Globus pallidus (tissue), 1 donor: ENCODE measurements around the gene MUCL3.
"Not testable (repeated sequence)": the region's sequence is repeated elsewhere in the genome, so short reads cannot be mapped to it uniquely, and the experiment has no call there.

Source experiments
- DNase-seq: peaks from one replicate; pipeline ENCODE4 v3.0.0-alpha.2; 2015; ENCODE audit warnings: low spot score

The MUCL3 gene

DNA sequence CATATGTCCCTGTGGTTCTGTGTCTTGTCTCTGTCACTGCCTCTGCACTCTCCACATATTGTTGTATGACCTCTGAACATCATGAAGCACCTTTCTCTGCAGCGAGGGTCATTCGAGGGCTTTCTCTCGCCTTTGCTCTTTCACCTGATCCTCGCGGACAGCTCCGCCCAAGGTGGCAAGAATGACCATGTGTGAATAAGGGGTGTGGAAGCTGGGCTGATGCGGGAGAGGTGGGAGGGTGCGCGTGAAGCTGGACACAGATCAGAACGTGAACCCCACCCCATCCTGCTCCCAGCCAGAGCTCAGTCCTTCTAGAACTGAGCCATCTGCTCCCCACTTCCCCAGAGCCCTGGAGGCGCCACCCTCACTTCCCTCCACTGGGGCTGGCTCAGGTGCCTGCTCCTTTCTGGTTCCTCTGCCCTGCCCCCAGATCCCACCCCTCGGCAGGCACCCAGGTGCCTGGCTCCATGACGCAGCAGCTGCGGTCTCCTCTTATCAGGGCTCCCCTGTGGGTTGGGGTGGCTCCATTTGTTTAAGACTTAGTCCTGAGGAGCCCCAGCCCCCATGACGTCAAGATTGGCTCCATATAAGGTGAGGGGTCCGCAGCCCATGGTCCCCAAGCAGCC is at the start of gene MUCL3:
Gene MUCL3, plus strand, starts transcription at position 613 of the 626 bp plus-strand sequence. CDS start 27 bp downstream, outside the sequence.
- DNase-seq = no peak

- no peak for DNase-seq
These were observed 49.4 kb upstream of the MUCL3 start for GRCh38 chr6:30891450-30891723.

DNA sequence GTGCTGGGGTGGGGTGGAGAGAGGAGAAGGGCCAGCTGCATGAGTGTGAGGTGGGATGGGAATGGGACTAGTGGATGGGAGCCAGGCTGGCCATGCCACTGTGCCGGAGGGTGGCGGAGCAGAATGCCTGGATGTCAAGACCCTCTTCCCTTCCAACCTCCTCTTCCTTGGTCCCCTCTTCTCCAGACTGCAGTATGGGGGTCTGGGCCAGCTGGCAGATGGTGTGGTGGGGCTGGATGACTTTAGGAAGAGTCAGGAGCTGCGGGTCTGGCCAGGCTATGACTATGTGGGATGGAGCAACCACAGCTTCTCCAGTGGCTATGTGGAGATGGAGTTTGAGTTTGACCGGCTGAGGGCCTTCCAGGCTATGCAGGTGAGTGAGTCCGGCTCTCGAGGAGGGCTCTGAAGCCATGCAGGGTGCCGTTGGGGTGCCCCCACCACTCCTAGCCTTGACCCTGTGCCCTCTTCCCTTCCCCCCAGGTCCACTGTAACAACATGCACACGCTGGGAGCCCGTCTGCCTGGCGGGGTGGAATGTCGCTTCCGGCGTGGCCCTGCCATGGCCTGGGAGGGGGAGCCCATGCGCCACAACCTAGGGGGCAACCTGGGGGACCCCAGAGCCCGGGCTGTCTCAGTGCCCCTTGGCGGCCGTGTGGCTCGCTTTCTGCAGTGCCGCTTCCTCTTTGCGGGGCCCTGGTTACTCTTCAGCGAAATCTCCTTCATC is 48.8 kb upstream of the MUCL3 start:
- no peak for DNase-seq

GRCh38 chr6:30893001-30893591 is 47.7 kb upstream of the MUCL3 start:
- no peak for DNase-seq

GRCh38 chr6:30893666-30894065 is 47.1 kb upstream of the MUCL3 start:
- DNase-seq = no peak

DNA sequence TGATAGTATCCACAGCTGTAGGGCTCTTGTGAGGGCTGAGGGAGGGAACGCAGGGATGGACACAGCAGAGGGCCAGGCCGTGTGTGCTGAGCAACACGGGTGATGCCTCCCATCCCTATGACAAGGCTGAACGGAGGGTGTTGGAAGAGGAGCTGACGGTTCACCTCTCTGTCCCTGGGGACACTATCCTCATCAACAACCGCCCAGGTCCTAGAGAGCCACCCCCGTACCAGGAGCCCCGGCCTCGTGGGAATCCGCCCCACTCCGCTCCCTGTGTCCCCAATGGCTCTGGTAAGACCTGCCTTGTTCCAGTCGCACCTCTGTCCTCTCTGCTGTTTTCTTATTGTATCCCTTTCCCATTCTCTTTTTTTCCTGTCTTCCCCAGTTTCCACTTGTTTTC is 46.4 kb upstream of the MUCL3 start:
- no peak for DNase-seq

DNA sequence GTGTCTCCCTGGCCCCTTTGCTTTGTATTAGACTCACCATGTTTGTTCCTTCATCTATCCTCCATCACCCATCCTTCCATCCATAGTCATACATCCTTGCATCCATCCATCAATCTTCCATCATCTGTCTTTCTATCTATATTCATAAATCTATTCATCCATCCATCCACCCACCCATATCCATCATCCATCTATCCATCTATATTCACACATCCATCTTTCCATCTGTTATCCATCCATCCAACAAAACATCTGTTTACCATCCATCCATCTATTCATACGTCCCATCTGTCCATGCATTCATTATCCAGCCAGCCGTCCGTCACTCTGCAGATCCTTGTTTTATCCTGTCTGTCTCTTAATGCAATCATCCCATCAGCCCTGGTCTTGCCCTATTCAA is 45.8 kb upstream of the MUCL3 start:
- no peak for DNase-seq

DNA sequence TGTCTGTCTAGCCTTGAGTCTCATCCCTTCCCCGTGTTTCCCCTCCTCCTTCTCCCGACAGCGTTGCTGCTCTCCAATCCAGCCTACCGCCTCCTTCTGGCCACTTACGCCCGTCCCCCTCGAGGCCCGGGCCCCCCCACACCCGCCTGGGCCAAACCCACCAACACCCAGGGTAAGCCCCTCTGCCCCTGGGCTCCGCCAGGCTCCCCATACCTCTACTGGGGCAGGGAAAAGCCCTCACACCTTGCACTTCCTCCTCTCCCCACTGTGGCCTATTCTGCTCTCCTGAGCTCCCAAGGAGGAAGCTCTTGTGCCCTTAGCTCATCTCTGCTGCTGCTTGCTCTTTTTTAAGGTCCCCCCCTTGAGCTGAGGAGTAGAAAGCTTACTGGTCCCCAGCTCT is 45.4 kb upstream of the MUCL3 start:
- DNase-seq = no peak

DNA sequence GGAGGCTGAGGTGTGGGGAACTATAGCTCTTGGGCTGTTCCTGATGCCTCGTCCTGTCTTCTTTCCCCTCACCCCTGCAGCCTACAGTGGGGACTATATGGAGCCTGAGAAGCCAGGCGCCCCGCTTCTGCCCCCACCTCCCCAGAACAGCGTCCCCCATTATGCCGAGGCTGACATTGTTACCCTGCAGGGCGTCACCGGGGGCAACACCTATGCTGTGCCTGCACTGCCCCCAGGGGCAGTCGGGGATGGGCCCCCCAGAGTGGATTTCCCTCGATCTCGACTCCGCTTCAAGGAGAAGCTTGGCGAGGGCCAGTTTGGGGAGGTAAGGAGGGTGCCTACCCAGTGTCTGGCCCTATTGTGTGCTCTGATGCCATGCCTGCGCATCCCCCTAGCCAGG is 44.2 kb upstream of the MUCL3 start:
- DNase-seq = no peak

DNA sequence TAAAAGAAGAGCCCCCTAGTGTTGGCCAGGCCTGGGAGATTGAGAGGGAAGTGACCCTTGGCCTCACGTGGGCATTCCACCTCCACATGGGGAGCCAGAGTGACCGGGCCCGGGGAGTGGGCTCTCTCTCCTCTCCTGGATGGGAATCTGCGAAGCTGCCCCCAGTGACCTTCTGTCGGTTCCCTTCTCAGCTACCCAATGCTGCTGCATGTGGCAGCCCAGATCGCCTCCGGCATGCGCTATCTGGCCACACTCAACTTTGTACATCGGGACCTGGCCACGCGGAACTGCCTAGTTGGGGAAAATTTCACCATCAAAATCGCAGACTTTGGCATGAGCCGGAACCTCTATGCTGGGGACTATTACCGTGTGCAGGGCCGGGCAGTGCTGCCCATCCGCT is 42.9 kb upstream of the MUCL3 start:
- DNase-seq = no peak

- no peak for DNase-seq
These were observed 41.9 kb upstream of the MUCL3 start for GRCh38 chr6:30898750-30899360.

DNA sequence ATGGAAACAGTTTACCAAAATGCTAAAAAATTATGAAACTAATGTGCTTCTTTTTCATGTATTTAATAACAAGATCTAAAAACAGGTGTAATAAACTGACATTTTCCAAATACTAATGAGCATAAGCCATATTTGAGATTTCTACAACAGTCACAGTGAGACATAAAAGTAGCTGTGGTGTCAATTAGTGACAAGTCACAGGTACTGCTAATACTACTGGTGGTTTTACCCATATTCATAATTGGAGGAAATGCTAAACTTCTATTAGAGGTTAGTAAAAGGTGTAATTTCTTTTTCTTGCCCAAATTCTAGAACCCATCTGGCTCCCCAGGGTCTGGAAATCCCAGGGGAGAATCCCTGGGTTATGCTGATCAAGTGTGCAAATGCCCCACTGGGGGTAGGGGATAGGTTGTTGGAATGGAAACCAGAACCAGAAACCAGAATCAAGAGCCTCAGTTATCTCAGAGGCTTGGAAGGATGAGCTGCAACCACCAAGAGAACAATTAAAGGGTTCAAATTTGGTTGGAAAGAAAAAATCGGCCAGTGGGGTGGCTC is 39.8 kb upstream of the MUCL3 start:
- DNase-seq = no peak

DNA sequence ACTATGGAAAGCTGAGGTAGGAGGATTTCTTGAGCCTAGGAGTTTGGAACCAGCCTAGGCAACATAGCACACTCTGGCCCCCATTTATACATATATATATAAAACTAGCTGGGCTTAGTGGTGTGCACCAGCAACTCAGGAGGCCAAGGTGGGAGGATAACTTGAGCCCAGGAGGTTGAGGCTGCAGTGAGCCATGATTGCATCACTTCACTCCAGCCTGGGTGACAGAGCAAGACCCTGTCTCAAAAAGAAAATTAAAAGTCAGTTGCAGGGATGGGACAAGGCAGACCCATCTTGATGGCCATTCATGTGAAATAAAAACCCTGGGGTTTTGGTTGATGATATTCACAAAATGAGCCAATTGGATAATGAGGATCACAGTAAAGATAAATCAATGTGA is 39.3 kb upstream of the MUCL3 start:
- no peak for DNase-seq

DNA sequence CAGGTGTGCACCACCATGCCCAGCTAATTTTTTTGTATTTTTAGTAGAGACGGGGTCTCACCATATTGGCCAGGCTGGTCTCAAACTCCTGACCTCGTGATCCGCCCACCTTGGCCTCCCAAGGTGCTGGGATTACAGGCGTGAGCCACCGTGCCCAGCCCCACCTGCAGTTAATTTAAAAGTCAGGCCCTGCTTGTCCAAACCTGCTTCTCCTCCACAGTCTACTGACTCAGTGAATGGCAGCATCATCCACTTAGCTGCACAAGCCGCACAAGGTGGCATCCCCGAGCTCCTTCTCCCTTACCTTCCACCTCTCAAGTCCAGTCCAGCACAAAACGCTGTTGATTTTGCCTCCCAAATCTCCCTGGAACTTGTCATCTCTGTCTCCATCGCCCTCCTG is 38.6 kb upstream of the MUCL3 start:
- not testable (repeated sequence) for DNase-seq

GRCh38 chr6:30902709-30903108 is 38.1 kb upstream of the MUCL3 start:
- no peak for DNase-seq

DNA sequence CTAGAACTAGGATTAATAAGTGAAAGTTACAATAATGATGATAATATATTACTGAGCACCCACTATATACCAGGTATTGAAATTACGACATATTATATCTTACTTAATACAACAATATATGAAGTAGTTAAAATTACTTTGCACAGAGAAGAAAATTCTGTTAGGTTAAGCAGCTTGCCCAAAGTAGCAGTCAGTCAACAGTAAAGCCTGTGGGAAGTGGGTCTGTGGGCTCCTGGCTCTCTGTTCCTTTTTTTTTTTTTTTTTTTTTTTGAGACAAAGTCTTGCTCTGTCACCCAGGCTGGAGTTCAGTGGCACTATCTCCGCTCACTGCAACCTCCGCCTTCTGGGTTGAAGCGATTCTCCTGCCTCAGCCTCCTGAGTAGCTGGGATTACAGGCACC is 37.5 kb upstream of the MUCL3 start:
- no peak for DNase-seq

DNA sequence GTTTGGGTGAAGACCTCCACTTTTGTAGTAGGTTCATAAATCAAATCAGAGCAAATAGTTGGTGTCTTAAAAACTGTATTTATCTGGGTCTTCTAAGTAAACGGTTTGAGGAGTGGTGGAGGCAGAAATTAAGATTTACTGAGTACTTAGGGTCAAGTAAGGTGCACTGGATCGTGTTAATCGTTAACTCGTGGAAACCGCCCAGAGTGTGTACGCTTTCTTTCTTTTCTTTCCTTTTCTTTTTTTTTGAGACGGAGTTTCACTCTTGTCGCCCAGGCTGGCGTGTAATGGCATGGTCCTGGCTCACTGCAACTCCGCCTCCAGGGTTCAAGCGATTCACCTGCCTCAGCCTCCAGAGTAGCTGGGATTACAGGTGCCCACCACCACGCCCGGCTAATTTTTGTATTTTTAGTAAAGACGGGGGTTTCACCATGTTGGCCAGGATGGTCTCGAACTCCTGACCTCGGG is 33.4 kb upstream of the MUCL3 start:
- not testable (repeated sequence) for DNase-seq

GRCh38 chr6:30907758-30908591 is 32.8 kb upstream of the MUCL3 start, which contains the start of gene GTF2H4:
GTF2H4 (plus strand) TSS chr6:30908207.
- peak; percentile 97 for DNase-seq

DNA sequence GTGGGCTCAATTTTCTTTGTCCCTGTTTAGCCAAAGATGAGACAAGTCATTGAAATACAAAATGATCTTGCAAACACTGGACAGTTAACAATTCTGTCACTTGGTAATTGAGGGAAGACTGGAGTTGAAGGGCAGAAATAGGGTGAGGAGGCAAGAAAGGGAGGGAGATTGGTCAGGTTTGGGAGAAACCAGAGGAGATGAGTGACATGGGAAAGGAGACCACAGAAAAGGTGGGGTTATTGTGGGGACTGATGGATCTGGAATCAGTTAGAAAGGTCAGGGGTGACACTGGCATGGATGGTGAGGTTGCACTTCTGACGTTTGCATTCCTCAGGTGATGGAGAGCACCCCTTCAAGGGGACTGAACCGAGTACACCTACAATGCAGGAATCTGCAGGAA is 32.1 kb upstream of the MUCL3 start:
- DNase-seq = no peak

DNA sequence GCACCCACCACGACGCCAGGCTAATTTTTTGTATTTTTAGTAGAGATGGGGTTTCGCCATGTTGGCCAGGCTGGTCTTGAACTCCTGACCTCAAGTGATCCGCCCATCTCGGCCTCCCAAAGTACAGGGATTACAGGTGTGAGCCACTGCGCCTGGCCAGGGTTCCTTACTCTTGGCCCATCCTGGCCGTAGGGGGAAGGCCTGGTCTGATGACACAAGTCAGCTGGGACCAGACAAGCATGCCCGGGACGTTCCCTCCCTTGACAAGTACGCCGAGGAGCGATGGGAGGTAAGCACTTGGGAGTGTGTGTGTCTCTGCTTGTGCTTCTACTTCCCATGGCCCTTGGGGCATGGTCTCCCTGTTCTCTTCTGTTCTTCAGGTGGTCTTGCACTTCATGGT is 30.3 kb upstream of the MUCL3 start:
- DNase-seq = not testable (repeated sequence)

- DNase-seq = no peak
These were observed 27.8 kb upstream of the MUCL3 start for GRCh38 chr6:30912746-30913520.
